AG10803 (cell line): ENCODE results near the gene ZPBP.
"Not testable (repeated sequence)": the region's sequence is repeated elsewhere in the genome, so short reads cannot be mapped to it uniquely, and the experiment has no call there.

ENCODE experiments used
- DNase-seq: peaks from one replicate; pipeline ENCODE4 v3.0.0; 2010; ENCODE audit warnings: low read depth
- H3K4me3 ChIP-seq: 2 replicates; pipeline ENCODE4 v1.5.1; 2011; ENCODE audit warnings: mild to moderate bottlenecking, low read length, control low read depth
- TF ChIP-seq, protein P1 (sequence below): conservative IDR thresholded peaks from 2 replicates; pipeline ENCODE4 v1.5.1; 2011; ENCODE audit warnings: mild to moderate bottlenecking, low read length, control low read depth, inconsistent platforms

Gene ZPBP

GRCh38 chr7:50047716-50048115 is 45.3 kb downstream of the ZPBP start:
- no peak for DNase-seq
- TF ChIP-seq, protein P1, sequence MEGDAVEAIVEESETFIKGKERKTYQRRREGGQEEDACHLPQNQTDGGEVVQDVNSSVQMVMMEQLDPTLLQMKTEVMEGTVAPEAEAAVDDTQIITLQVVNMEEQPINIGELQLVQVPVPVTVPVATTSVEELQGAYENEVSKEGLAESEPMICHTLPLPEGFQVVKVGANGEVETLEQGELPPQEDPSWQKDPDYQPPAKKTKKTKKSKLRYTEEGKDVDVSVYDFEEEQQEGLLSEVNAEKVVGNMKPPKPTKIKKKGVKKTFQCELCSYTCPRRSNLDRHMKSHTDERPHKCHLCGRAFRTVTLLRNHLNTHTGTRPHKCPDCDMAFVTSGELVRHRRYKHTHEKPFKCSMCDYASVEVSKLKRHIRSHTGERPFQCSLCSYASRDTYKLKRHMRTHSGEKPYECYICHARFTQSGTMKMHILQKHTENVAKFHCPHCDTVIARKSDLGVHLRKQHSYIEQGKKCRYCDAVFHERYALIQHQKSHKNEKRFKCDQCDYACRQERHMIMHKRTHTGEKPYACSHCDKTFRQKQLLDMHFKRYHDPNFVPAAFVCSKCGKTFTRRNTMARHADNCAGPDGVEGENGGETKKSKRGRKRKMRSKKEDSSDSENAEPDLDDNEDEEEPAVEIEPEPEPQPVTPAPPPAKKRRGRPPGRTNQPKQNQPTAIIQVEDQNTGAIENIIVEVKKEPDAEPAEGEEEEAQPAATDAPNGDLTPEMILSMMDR = no peak
- H3K4me3 ChIP-seq = no peak overlapping the region

- DNase-seq, H3K4me3 ChIP-seq: not testable (repeated sequence)
Observed at GRCh38 chr7:50041165-50041564, 51.9 kb downstream of the ZPBP start.

- no peak for DNase-seq
- H3K4me3 ChIP-seq = no peak overlapping the region
- TF ChIP-seq, protein P1 = no peak
Observed at GRCh38 chr7:50037086-50037485, 56.0 kb downstream of the ZPBP start.

DNA sequence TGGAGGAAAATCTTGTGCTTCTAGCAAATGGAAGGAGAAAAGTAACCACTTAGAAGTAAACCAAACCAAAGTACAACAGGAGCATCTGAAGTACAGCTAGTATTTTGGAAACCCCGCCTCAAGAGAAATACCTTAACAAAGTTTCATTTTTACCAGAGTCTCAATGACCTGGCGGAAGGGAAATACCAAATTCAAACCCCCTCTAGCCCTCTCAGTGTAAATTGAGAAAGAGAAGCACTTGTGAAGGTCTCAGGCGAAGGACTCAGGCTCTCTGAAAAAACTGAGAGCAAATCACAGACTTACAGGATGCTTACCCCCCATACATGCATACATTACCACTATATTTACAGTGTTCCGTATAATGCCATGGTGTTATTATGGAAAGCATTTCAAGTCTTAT is 70.1 kb downstream of the ZPBP start:
- TF ChIP-seq, protein P1 = no peak
- H3K4me3 ChIP-seq = no peak overlapping the region
- no peak for DNase-seq

GRCh38 chr7:50022451-50022850 is 70.6 kb downstream of the ZPBP start:
- no peak for DNase-seq
- TF ChIP-seq, protein P1 = no peak
- H3K4me3 ChIP-seq = no peak overlapping the region

DNA sequence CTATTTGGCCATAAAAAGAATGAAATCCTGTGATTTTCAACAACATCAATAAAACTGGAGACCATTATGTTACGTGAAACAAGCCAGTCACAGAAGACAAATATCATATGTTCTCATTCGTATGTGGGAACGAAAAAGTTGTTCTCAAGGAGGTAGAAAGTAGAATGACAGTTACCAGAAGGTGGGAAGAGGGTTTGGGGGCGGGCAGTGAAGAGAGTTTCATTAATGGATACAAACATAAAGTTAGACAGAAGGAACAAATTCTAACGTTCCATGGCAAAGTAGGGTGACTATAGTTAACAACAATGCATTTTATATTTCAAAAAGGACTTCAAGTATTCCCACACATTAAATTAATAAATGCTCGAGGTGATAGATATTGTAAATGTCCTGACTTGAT is 97.4 kb downstream of the ZPBP start:
- no peak overlapping the region for H3K4me3 ChIP-seq
- TF ChIP-seq, protein P1 = no peak
- no peak for DNase-seq

- no peak overlapping the region for H3K4me3 ChIP-seq
- DNase-seq = no peak
- TF ChIP-seq, protein P1 = no peak
Observed at GRCh38 chr7:49986191-49986590, 106.9 kb downstream of the ZPBP start.

DNA sequence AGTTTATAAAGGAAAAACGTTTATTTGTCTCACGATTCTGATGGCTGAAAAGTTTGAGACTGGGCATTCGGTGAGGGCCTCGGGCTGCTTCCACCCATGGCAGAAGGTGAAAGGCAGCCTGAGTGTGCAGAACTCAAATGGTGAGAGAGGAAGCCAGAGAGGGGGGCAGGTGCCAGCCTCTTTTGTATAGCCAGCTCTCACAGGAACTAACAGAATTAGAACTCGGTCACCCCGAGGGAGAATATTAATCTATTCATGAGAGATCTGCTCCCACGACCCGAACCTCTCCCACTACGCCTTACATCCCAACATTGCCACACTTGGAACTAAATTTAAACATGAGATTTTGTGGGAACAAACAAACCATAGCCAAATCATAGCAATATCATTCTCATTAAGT is 112.6 kb downstream of the ZPBP start:
- no peak overlapping the region for H3K4me3 ChIP-seq
- no peak for DNase-seq
- TF ChIP-seq, protein P1 = no peak
